ENCODE measurements around the gene MAPKAP1. TPM values are rescaled to one million over a fixed set of nuclear protein-coding genes. Genes with fewer than 3 reads are reported as not detected.

MAPKAP1 gene
- total RNA-seq, 2 donors from 2014 or later, result 83.7 to 91.8 TPM

GRCh38 chr9:125411171-125411756, 295.7 kb downstream of the MAPKAP1 start:
- peaks cover 11% of the 10 kb centered on the region for H3K4me1 ChIP-seq
- TF ChIP-seq POLR2A (IDR thresholded peaks at IDR 0.05) (no peak), CTCF (IDR thresholded peaks at IDR 0.05) (no peak)
- H3K4me3 ChIP-seq, result no peak overlapping the region
- peaks cover 0 to 8% of the 10 kb centered on the region in 2 donors for H3K27me3 ChIP-seq
- intact Hi-C loops (cut with DNase I), result no loop called here
- no peak for DNase-seq
- WGBS, 2 donors, result 62 to 67% methylated on average over 7 to 14 of the region's 14 CpGs
- no peak for ATAC-seq
- no peak overlapping the region for H3K27ac ChIP-seq
- no peaks in the 10 kb centered on the region for H3K36me3 ChIP-seq (replicated peaks in 1 of 2; ENCODE audit: insufficient read depth in 1 of 2, low read depth in 2 of 2)
- H3K9me3 ChIP-seq, result no peaks in the 10 kb centered on the region

- ATAC-seq, result no peak
- DNase-seq, result no peak
- Histone ChIP-seq H3K9me3 (no peaks in the 10 kb centered on the region), H3K27me3 (peaks cover 0 to 8% of the 10 kb centered on the region in 2 donors), H3K4me3 (no peak overlapping the region), H3K27ac (no peak overlapping the region), H3K4me1 (peaks cover 11% of the 10 kb centered on the region), H3K36me3 (replicated peaks in 1 of 2; ENCODE audit: insufficient read depth in 1 of 2, low read depth in 2 of 2) (no peaks in the 10 kb centered on the region)
- intact Hi-C loops (cut with DNase I), result no loop called here
- WGBS, 2 donors, result 81 to 90% methylated on average over 17 to 24 of the region's 24 CpGs
- no peak for TF ChIP-seq POLR2A (IDR thresholded peaks at IDR 0.05)
- TF ChIP-seq CTCF (IDR thresholded peaks at IDR 0.05), result no peak
These were observed 296.5 kb downstream of the MAPKAP1 start for GRCh38 chr9:125410522-125410894.

GRCh38 chr9:125409637-125410521, 297.1 kb downstream of the MAPKAP1 start:
- Histone ChIP-seq H3K27ac (no peak overlapping the region), H3K4me1 (peaks cover 11% of the 10 kb centered on the region), H3K9me3 (no peaks in the 10 kb centered on the region), H3K4me3 (no peak overlapping the region), H3K27me3 (peaks cover 0 to 8% of the 10 kb centered on the region in 2 donors), H3K36me3 (replicated peaks in 1 of 2; ENCODE audit: insufficient read depth in 1 of 2, low read depth in 2 of 2) (no peaks in the 10 kb centered on the region)
- DNase-seq, result peak in 1 of 4 donors; percentile 40
- 86% methylated on average over 13 of the region's 13 CpGs for WGBS, 2 donors
- ATAC-seq, result no peak
- TF ChIP-seq CTCF (IDR thresholded peaks at IDR 0.05), result no peak
- no peak for TF ChIP-seq POLR2A (IDR thresholded peaks at IDR 0.05)
- intact Hi-C loops (cut with DNase I), result loop anchor here (5.0 to 10.0 kb wide), 2 partner anchors 817 to 985 kb away; no protein-coding TSS in a partner anchor

- Histone ChIP-seq H3K27me3 (peaks cover 0 to 8% of the 10 kb centered on the region in 2 donors), H3K4me1 (peaks cover 11% of the 10 kb centered on the region), H3K9me3 (no peaks in the 10 kb centered on the region), H3K27ac (no peak overlapping the region), H3K4me3 (no peak overlapping the region), H3K36me3 (replicated peaks in 1 of 2; ENCODE audit: insufficient read depth in 1 of 2, low read depth in 2 of 2) (no peaks in the 10 kb centered on the region)
- WGBS, 2 donors, result 73 to 100% methylated on average over 2 to 18 of the region's 20 CpGs
- ATAC-seq (no peak), DNase-seq (no peak)
- intact Hi-C loops (cut with DNase I), result loop anchor here (5.0 to 10.0 kb wide), 2 partner anchors 818 to 986 kb away; no protein-coding TSS in a partner anchor
- TF ChIP-seq CTCF (IDR thresholded peaks at IDR 0.05) (no peak), POLR2A (IDR thresholded peaks at IDR 0.05) (no peak)
These were observed 297.8 kb downstream of the MAPKAP1 start for GRCh38 chr9:125409217-125409636.
